Choroid plexus epithelial cell (primary cell): ENCODE results near the gene ART3.
A peak's percentile ranks its signal among the peaks of the same experiment; 100 is the strongest.

Experiments
- DNase-seq: peaks from one replicate; pipeline ENCODE4 v3.0.0-alpha.2; 2010; ENCODE audit warnings: low read depth
- H3K4me3 ChIP-seq: 2 replicates; pipeline ENCODE4 v1.5.1; 2011; ENCODE audit warnings: low read depth, mild to moderate bottlenecking, control low read depth, low read length, moderate library complexity
- TF ChIP-seq, protein P1 (sequence below): conservative IDR thresholded peaks from 2 replicates; pipeline ENCODE4 v1.5.1; 2011; ENCODE audit warnings: low read depth, mild to moderate bottlenecking, control low read depth, inconsistent platforms, low read length, moderate library complexity

Gene ART3

DNA sequence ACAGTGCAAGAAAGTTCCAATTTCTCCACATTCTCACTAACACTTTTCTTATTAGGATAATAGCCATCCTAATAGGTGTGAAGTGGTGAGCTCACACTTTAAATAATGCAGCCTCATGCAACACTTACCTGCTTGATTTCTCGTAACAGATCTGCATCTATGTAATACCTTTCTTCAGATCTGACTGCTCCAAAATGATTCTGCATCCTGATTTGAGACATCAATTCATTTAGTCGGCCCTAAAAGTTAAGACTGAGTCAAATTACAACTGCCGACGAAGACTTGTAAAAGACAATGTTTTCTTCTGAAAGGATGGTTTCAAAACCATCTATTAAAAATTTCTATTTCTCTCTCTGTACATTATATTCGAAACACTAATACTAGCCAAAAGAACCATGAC is 43.0 kb downstream of the ART3 start:
- DNase-seq = no peak
- H3K4me3 ChIP-seq = no peak overlapping the region
- TF ChIP-seq, protein P1, sequence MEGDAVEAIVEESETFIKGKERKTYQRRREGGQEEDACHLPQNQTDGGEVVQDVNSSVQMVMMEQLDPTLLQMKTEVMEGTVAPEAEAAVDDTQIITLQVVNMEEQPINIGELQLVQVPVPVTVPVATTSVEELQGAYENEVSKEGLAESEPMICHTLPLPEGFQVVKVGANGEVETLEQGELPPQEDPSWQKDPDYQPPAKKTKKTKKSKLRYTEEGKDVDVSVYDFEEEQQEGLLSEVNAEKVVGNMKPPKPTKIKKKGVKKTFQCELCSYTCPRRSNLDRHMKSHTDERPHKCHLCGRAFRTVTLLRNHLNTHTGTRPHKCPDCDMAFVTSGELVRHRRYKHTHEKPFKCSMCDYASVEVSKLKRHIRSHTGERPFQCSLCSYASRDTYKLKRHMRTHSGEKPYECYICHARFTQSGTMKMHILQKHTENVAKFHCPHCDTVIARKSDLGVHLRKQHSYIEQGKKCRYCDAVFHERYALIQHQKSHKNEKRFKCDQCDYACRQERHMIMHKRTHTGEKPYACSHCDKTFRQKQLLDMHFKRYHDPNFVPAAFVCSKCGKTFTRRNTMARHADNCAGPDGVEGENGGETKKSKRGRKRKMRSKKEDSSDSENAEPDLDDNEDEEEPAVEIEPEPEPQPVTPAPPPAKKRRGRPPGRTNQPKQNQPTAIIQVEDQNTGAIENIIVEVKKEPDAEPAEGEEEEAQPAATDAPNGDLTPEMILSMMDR = no peak

DNA sequence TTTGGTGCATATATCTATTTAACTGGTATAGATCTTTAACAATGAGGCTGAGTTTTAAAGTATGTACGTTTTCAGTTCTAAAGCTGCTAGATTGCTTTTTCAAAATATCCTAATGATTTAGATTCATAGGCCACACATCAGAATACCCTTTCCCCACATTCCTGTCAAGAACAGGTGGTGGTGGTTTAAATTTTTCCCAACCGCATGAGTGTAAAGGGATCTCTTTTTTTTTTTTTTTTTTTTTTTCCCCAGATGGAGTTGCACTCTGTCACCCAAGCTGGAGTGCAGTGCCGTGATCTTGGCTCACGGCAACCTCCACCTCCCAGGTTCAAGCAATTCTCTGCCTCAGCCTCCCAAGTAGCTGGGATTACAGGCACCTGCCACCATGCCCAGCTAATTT is 45.7 kb downstream of the ART3 start:
- TF ChIP-seq, protein P1 = no peak
- DNase-seq = no peak
- no peak overlapping the region for H3K4me3 ChIP-seq

DNA sequence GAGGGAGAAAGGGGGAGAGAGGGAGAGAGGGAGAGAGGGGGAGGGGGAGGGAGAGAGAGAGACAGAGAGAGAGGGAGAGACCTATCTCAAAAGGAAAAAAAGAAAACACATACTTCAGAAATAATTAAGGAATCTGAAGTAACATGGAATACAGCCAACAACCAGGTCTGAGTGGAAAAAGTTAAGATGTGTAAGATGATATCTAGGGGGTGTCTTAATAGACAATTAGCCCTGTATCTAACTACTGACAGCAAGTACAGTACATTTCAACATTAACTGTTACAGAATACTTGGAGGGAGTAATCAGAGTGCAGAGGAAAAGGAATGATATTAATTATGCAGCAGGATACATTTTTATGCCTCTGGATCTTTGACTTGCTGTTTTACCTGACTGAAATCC is 51.3 kb downstream of the ART3 start:
- TF ChIP-seq, protein P1 = no peak
- no peak overlapping the region for H3K4me3 ChIP-seq
- peak; percentile 51 for DNase-seq

DNA sequence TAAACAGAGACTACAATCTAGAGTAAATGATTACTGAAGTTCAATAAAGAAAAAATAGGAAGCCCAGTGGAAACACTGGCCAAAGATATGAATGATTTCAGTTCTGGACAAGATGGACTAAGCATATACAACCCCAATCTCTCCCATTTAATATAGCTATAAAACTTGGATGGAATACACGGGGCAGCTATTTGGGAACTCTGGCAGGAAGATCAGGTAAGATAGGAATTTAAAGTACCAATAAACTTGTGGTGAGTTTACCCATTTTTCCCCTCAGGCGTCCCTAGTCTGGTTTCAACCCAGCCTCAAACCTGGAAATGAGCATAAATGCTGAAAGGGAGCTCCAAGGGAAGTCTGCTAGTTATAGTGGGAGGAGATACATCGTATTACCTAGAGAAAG is 53.2 kb downstream of the ART3 start:
- no peak overlapping the region for H3K4me3 ChIP-seq
- no peak for DNase-seq
- TF ChIP-seq, protein P1 = no peak

DNA sequence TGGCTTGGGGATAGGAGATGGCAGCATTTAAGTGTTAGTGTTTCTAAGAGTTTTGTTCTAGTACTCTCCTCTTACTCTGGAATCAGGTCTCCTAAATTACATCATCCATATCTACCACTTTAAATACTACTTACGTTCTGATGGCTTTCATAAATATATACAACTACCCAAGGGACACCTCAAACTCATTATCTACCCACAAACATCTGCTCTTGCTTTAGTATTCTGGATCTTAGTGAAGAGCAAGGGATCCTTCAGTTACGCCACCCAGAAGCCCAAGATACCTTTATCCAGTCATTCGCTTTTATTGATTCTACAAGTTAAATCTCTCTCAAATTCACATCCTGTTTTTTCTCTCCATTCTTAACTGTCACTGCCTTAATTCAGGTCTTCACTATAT is 66.7 kb downstream of the ART3 start:
- no peak overlapping the region for H3K4me3 ChIP-seq
- no peak for DNase-seq
- TF ChIP-seq, protein P1 = no peak

DNA sequence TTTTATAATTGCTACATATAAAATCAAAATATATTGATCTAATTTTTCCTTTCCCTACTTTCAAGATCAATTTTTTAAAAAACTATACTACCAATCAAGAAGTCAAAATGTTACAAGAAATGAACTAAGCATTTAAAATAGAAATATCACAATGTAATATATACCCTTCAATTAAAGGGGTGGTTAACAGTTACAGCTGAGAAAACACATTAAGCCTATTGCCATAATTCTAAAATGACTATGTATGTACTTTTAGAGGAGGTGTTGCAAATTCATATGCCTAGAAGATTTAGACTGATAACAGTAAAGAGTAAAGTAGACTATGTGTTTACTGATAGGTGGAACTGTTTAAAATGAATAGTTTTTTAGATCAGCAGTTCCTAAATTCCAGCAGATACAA is 70.0 kb downstream of the ART3 start:
- TF ChIP-seq, protein P1 = no peak
- no peak overlapping the region for H3K4me3 ChIP-seq
- no peak for DNase-seq

DNA sequence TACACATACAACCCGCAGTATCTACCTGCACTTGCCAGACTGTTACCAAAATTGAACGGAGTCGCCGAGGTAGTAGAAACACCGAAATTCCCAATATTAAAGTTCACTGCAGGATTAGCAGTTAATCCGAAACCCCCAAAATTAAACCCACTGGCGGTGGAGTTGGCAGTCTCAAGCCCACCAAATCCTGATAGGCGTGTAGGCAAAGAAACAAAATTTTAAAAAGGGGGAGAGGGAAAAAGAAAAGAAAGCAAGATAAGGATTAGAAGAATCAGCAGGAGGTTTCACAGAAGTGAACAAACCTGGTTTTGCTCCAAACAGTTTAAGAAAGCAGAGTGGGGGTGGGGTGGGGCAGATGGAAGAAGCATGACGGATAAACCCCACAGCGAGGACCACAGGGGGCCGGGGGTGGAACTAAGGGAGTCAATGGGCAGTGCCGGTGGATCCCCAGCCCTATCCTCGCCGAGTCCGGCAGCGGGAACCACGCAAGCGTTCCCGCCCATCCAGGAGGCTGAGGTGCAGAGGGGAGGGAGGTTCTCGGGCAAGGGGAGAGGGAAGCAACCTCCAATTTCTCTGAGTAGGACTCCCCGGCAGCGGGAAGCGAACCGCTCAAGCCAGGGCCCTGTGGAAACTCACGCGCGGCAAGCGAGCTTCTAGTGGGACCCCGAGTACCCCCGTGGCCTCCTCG is 73.1 kb downstream of the ART3 start:
- peak; percentile 98 for DNase-seq

More for the DNA sequence above, 73.1 kb downstream of the ART3 start:
- TF ChIP-seq, protein P1 = no peak
- H3K4me3 ChIP-seq = peak overlapping the region; percentile 94
